ENCODE measurements around the gene SLC12A1.

Gene SLC12A1

GRCh38 chr15:48205981-48206380, at the start of gene SLC12A1:
TSS of gene SLC12A1 (plus strand) at chr15:48206302. CDS start at chr15:48207720, 1,418 bp downstream.
- H3K4me3 ChIP-seq (ENCODE audit: low read length in 2 of 2) = no peak within 1 kb of the TSS
- H3K9me3 ChIP-seq (ENCODE audit: control insufficient read depth in 2 of 2, low read length in 2 of 2) = no peaks in the 10 kb centered on the region
- H3K27ac ChIP-seq (ENCODE audit: low read length) = no peak within 1 kb of the TSS
- no peaks in the 10 kb centered on the region for H3K36me3 ChIP-seq (ENCODE audit: control insufficient read depth in 2 of 2, insufficient read depth in 2 of 2, low read length in 2 of 2)
- H3K4me1 ChIP-seq (ENCODE audit: control insufficient read depth, insufficient read depth, low read length) = no peaks in the 10 kb centered on the region
- H3K9ac ChIP-seq (ENCODE audit: low read length in 2 of 2) = no peak within 1 kb of the TSS
- no peaks in the 10 kb centered on the region for H3K27me3 ChIP-seq (ENCODE audit: control insufficient read depth in 1 of 2, insufficient read depth in 2 of 2, low read length in 2 of 2)

GRCh38 chr15:48168616-48169015, 37.5 kb upstream of the SLC12A1 start:
- H3K4me1 ChIP-seq (ENCODE audit: control insufficient read depth, insufficient read depth, low read length) = no peaks in the 10 kb centered on the region
- no peaks in the 10 kb centered on the region for H3K9me3 ChIP-seq (ENCODE audit: control insufficient read depth in 2 of 2, low read length in 2 of 2)
- H3K4me3 ChIP-seq (ENCODE audit: low read length in 2 of 2) = no peak overlapping the region
- H3K36me3 ChIP-seq (ENCODE audit: control insufficient read depth in 2 of 2, insufficient read depth in 2 of 2, low read length in 2 of 2) = peaks cover 4 to 10% of the 10 kb centered on the region in 2 donors
- no peak overlapping the region for H3K27ac ChIP-seq (ENCODE audit: low read length)
- no peaks in the 10 kb centered on the region for H3K27me3 ChIP-seq (ENCODE audit: control insufficient read depth in 1 of 2, insufficient read depth in 2 of 2, low read length in 2 of 2)
- H3K9ac ChIP-seq (ENCODE audit: low read length in 2 of 2) = no peak overlapping the region

- Histone ChIP-seq H3K27ac (ENCODE audit: low read length) (no peak overlapping the region), H3K27me3 (ENCODE audit: control insufficient read depth in 1 of 2, insufficient read depth in 2 of 2, low read length in 2 of 2) (no peaks in the 10 kb centered on the region), H3K9me3 (ENCODE audit: control insufficient read depth in 2 of 2, low read length in 2 of 2) (no peaks in the 10 kb centered on the region), H3K4me3 (ENCODE audit: low read length in 2 of 2) (no peak overlapping the region), H3K36me3 (ENCODE audit: control insufficient read depth in 2 of 2, insufficient read depth in 2 of 2, low read length in 2 of 2) (peaks cover 4 to 8% of the 10 kb centered on the region in 2 donors), H3K9ac (ENCODE audit: low read length in 2 of 2) (no peak overlapping the region), H3K4me1 (ENCODE audit: control insufficient read depth, insufficient read depth, low read length) (no peaks in the 10 kb centered on the region)
Measured at GRCh38 chr15:48170981-48171380, 35.1 kb upstream of the SLC12A1 start.

GRCh38 chr15:48175126-48175525, 31.0 kb upstream of the SLC12A1 start:
- no peaks in the 10 kb centered on the region for H3K36me3 ChIP-seq (ENCODE audit: control insufficient read depth in 2 of 2, insufficient read depth in 2 of 2, low read length in 2 of 2)
- H3K9me3 ChIP-seq (ENCODE audit: control insufficient read depth in 2 of 2, low read length in 2 of 2) = no peaks in the 10 kb centered on the region
- H3K4me1 ChIP-seq (ENCODE audit: control insufficient read depth, insufficient read depth, low read length) = no peaks in the 10 kb centered on the region
- no peak overlapping the region for H3K4me3 ChIP-seq (ENCODE audit: low read length in 2 of 2)
- no peak overlapping the region for H3K9ac ChIP-seq (ENCODE audit: low read length in 2 of 2)
- H3K27me3 ChIP-seq (ENCODE audit: control insufficient read depth in 1 of 2, insufficient read depth in 2 of 2, low read length in 2 of 2) = no peaks in the 10 kb centered on the region
- H3K27ac ChIP-seq (ENCODE audit: low read length) = no peak overlapping the region

- Histone ChIP-seq H3K9ac (ENCODE audit: low read length in 2 of 2) (peak overlapping the region in 1 of 2 donors; percentile 83), H3K36me3 (ENCODE audit: control insufficient read depth in 2 of 2, insufficient read depth in 2 of 2, low read length in 2 of 2) (no peaks in the 10 kb centered on the region), H3K27me3 (ENCODE audit: control insufficient read depth in 1 of 2, insufficient read depth in 2 of 2, low read length in 2 of 2) (no peaks in the 10 kb centered on the region), H3K4me1 (ENCODE audit: control insufficient read depth, insufficient read depth, low read length) (no peaks in the 10 kb centered on the region), H3K4me3 (ENCODE audit: low read length in 2 of 2) (no peak overlapping the region), H3K9me3 (ENCODE audit: control insufficient read depth in 2 of 2, low read length in 2 of 2) (no peaks in the 10 kb centered on the region), H3K27ac (ENCODE audit: low read length) (no peak overlapping the region)
Measured at GRCh38 chr15:48176112-48176511, 30.0 kb upstream of the SLC12A1 start.

GRCh38 chr15:48176957-48177356, 29.1 kb upstream of the SLC12A1 start:
- H3K9ac ChIP-seq (ENCODE audit: low read length in 2 of 2) = peak overlapping the region; percentile 80 to 83
- peak overlapping the region; percentile 59 to 74 for H3K4me3 ChIP-seq (ENCODE audit: low read length in 2 of 2)
- H3K36me3 ChIP-seq (ENCODE audit: control insufficient read depth in 2 of 2, insufficient read depth in 2 of 2, low read length in 2 of 2) = no peaks in the 10 kb centered on the region
- no peaks in the 10 kb centered on the region for H3K27me3 ChIP-seq (ENCODE audit: control insufficient read depth in 1 of 2, insufficient read depth in 2 of 2, low read length in 2 of 2)
- no peaks in the 10 kb centered on the region for H3K9me3 ChIP-seq (ENCODE audit: control insufficient read depth in 2 of 2, low read length in 2 of 2)
- H3K27ac ChIP-seq (ENCODE audit: low read length) = peak overlapping the region; percentile 83
- no peaks in the 10 kb centered on the region for H3K4me1 ChIP-seq (ENCODE audit: control insufficient read depth, insufficient read depth, low read length)

GRCh38 chr15:48177383-48177765, 28.7 kb upstream of the SLC12A1 start:
- peak overlapping the region; percentile 59 to 74 for H3K4me3 ChIP-seq (ENCODE audit: low read length in 2 of 2)
- H3K4me1 ChIP-seq (ENCODE audit: control insufficient read depth, insufficient read depth, low read length) = no peaks in the 10 kb centered on the region
- H3K36me3 ChIP-seq (ENCODE audit: control insufficient read depth in 2 of 2, insufficient read depth in 2 of 2, low read length in 2 of 2) = no peaks in the 10 kb centered on the region
- H3K9me3 ChIP-seq (ENCODE audit: control insufficient read depth in 2 of 2, low read length in 2 of 2) = no peaks in the 10 kb centered on the region
- H3K27ac ChIP-seq (ENCODE audit: low read length) = peak overlapping the region; percentile 83
- peak overlapping the region; percentile 80 to 83 for H3K9ac ChIP-seq (ENCODE audit: low read length in 2 of 2)
- H3K27me3 ChIP-seq (ENCODE audit: control insufficient read depth in 1 of 2, insufficient read depth in 2 of 2, low read length in 2 of 2) = no peaks in the 10 kb centered on the region

- H3K36me3 ChIP-seq (ENCODE audit: control insufficient read depth in 2 of 2, insufficient read depth in 2 of 2, low read length in 2 of 2) = no peaks in the 10 kb centered on the region
- no peaks in the 10 kb centered on the region for H3K27me3 ChIP-seq (ENCODE audit: control insufficient read depth in 1 of 2, insufficient read depth in 2 of 2, low read length in 2 of 2)
- peak within 1 kb of the TSS; percentile 59 to 74 for H3K4me3 ChIP-seq (ENCODE audit: low read length in 2 of 2)
- H3K9ac ChIP-seq (ENCODE audit: low read length in 2 of 2) = peak within 1 kb of the TSS; percentile 80 to 83
- no peaks in the 10 kb centered on the region for H3K9me3 ChIP-seq (ENCODE audit: control insufficient read depth in 2 of 2, low read length in 2 of 2)
- H3K27ac ChIP-seq (ENCODE audit: low read length) = peak within 1 kb of the TSS; percentile 83
- H3K4me1 ChIP-seq (ENCODE audit: control insufficient read depth, insufficient read depth, low read length) = no peaks in the 10 kb centered on the region
Measured at GRCh38 chr15:48177766-48178647, 28.1 kb upstream of the SLC12A1 start, which contains the start of gene MYEF2. TSS of gene MYEF2 (minus strand) at chr15:48178295. CDS start at chr15:48178237, 58 bp downstream.

GRCh38 chr15:48178648-48178931, 27.5 kb upstream of the SLC12A1 start:
- H3K4me3 ChIP-seq (ENCODE audit: low read length in 2 of 2) = peak overlapping the region; percentile 59 to 74
- H3K27me3 ChIP-seq (ENCODE audit: control insufficient read depth in 1 of 2, insufficient read depth in 2 of 2, low read length in 2 of 2) = no peaks in the 10 kb centered on the region
- no peaks in the 10 kb centered on the region for H3K36me3 ChIP-seq (ENCODE audit: control insufficient read depth in 2 of 2, insufficient read depth in 2 of 2, low read length in 2 of 2)
- H3K4me1 ChIP-seq (ENCODE audit: control insufficient read depth, insufficient read depth, low read length) = no peaks in the 10 kb centered on the region
- H3K9me3 ChIP-seq (ENCODE audit: control insufficient read depth in 2 of 2, low read length in 2 of 2) = no peaks in the 10 kb centered on the region
- peak overlapping the region; percentile 83 for H3K27ac ChIP-seq (ENCODE audit: low read length)
- peak overlapping the region in 1 of 2 donors; percentile 83 for H3K9ac ChIP-seq (ENCODE audit: low read length in 2 of 2)

GRCh38 chr15:48182749-48183148, 23.4 kb upstream of the SLC12A1 start:
- Histone ChIP-seq H3K9ac (ENCODE audit: low read length in 2 of 2) (no peak overlapping the region), H3K4me3 (ENCODE audit: low read length in 2 of 2) (no peak overlapping the region), H3K36me3 (ENCODE audit: control insufficient read depth in 2 of 2, insufficient read depth in 2 of 2, low read length in 2 of 2) (no peaks in the 10 kb centered on the region), H3K27ac (ENCODE audit: low read length) (no peak overlapping the region), H3K9me3 (ENCODE audit: control insufficient read depth in 2 of 2, low read length in 2 of 2) (no peaks in the 10 kb centered on the region), H3K27me3 (ENCODE audit: control insufficient read depth in 1 of 2, insufficient read depth in 2 of 2, low read length in 2 of 2) (no peaks in the 10 kb centered on the region), H3K4me1 (ENCODE audit: control insufficient read depth, insufficient read depth, low read length) (no peaks in the 10 kb centered on the region)

GRCh38 chr15:48185529-48185928, 20.6 kb upstream of the SLC12A1 start:
- Histone ChIP-seq H3K9ac (ENCODE audit: low read length in 2 of 2) (no peak overlapping the region), H3K27ac (ENCODE audit: low read length) (no peak overlapping the region), H3K9me3 (ENCODE audit: control insufficient read depth in 2 of 2, low read length in 2 of 2) (no peaks in the 10 kb centered on the region), H3K4me1 (ENCODE audit: control insufficient read depth, insufficient read depth, low read length) (no peaks in the 10 kb centered on the region), H3K27me3 (ENCODE audit: control insufficient read depth in 1 of 2, insufficient read depth in 2 of 2, low read length in 2 of 2) (no peaks in the 10 kb centered on the region), H3K36me3 (ENCODE audit: control insufficient read depth in 2 of 2, insufficient read depth in 2 of 2, low read length in 2 of 2) (no peaks in the 10 kb centered on the region), H3K4me3 (ENCODE audit: low read length in 2 of 2) (no peak overlapping the region)
